GM21825 (cell line): ENCODE data around the gene MARCHF4.
A peak's percentile ranks its signal among the peaks of the same experiment; 100 is the strongest.
"Not testable (repeated sequence)": the region's sequence is repeated elsewhere in the genome, so short reads cannot be mapped to it uniquely, and the experiment has no call there.

ENCODE experiments used
- ATAC-seq: cut with Tn5 transposase; IDR thresholded peaks from one replicate; pipeline ENCODE4 v1.9.1; 2021; ENCODE audit warnings: mild to moderate bottlenecking, moderate library complexity; ENCODE audit not compliant: unreplicated experiment

Gene MARCHF4

GRCh38 chr2:216392945-216393840, 20.9 kb upstream of the MARCHF4 start:
- ATAC-seq: no peak

- no peak for ATAC-seq
These were observed 19.8 kb upstream of the MARCHF4 start for GRCh38 chr2:216392018-216392562.

- no peak for ATAC-seq
These were observed 19.1 kb upstream of the MARCHF4 start for GRCh38 chr2:216391401-216391800.

GRCh38 chr2:216389570-216389969, 17.3 kb upstream of the MARCHF4 start:
- ATAC-seq: no peak

- peak; percentile 55 for ATAC-seq
These were observed 16.0 kb upstream of the MARCHF4 start for GRCh38 chr2:216388046-216388884.

GRCh38 chr2:216387262-216387661, 15.0 kb upstream of the MARCHF4 start:
- no peak for ATAC-seq

- no peak for ATAC-seq
These were observed 13.2 kb upstream of the MARCHF4 start for GRCh38 chr2:216385478-216385877.

- not testable (repeated sequence) for ATAC-seq
These were observed 12.1 kb upstream of the MARCHF4 start for GRCh38 chr2:216384409-216384808.

- ATAC-seq: no peak
These were observed 7.7 kb upstream of the MARCHF4 start for GRCh38 chr2:216379977-216380376.

- ATAC-seq: no peak
These were observed 3.0 kb upstream of the MARCHF4 start for GRCh38 chr2:216375286-216375685.

GRCh38 chr2:216373896-216374295, 1.6 kb upstream of the MARCHF4 start:
- no peak for ATAC-seq

- ATAC-seq: no peak
These were observed 543 bp upstream of the MARCHF4 start for GRCh38 chr2:216372761-216373291.

GRCh38 chr2:216370961-216371712, 1.1 kb downstream of the MARCHF4 start:
- ATAC-seq: no peak

- ATAC-seq: no peak
These were observed 2.5 kb downstream of the MARCHF4 start for GRCh38 chr2:216369821-216370220.

- no peak for ATAC-seq
These were observed 5.4 kb downstream of the MARCHF4 start for GRCh38 chr2:216366777-216367471.

- no peak for ATAC-seq
These were observed 6.8 kb downstream of the MARCHF4 start for GRCh38 chr2:216365518-216365917.

GRCh38 chr2:216363221-216363620, 9.1 kb downstream of the MARCHF4 start:
- ATAC-seq: no peak

GRCh38 chr2:216362730-216363129, 9.6 kb downstream of the MARCHF4 start:
- ATAC-seq: no peak

GRCh38 chr2:216355711-216356110, 16.6 kb downstream of the MARCHF4 start:
- ATAC-seq: no peak

GRCh38 chr2:216354306-216354705, 18.0 kb downstream of the MARCHF4 start:
- ATAC-seq: no peak
